Measurements from ENCODE around the gene GULP1.
"Not testable (repeated sequence)": the region's sequence is repeated elsewhere in the genome, so short reads cannot be mapped to it uniquely, and the experiment has no call there.

GULP1 gene

DNA sequence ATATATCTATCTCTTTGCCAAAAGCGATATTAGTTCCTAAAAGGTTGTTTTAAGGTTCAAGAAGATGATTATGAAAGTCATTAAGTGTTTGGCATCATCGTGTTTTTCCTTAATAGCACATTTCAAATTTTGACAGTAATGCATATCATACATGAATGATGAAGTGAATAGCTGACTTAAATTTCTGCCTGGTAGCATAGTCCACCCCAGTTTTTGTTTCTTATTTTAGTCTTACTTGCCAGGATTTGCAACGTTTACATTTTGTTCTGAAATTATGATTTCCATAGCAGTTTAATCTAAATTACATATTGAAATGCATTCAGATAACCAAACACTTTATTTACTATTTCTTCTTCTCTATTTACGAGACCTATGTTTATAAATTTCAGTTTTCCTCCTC is 201.1 kb downstream of the GULP1 start:
- no peak for DNase-seq

GRCh38 chr2:188494906-188495305 is 203.2 kb downstream of the GULP1 start:
- DNase-seq = no peak

GRCh38 chr2:188495969-188496431 is 204.3 kb downstream of the GULP1 start:
- no peak for DNase-seq

GRCh38 chr2:188497726-188498125 is 206.1 kb downstream of the GULP1 start:
- no peak for DNase-seq

GRCh38 chr2:188503975-188504374 is 212.3 kb downstream of the GULP1 start:
- no peak for DNase-seq

DNA sequence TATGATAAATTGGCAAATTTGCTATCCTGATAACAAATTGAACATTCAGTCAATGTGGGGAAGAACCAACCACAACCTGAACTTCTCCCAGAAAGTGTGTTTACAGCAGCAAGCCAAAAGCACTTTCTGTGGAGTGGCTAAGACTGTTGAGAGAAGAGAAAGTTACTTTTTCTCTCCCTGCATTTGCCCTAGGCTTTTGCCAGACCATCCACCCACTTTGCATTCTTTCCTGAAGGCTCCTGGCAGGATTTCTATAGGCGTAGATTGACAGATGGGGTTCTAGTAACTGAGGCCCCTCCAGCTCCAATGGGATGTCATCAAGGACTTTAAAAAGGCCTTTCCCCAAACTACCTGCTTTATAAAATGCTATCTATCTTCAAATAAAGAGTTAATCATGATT is 215.2 kb downstream of the GULP1 start:
- DNase-seq = no peak

GRCh38 chr2:188511346-188511745 is 219.7 kb downstream of the GULP1 start:
- no peak for DNase-seq

GRCh38 chr2:188512456-188512855 is 220.8 kb downstream of the GULP1 start:
- DNase-seq = no peak

DNA sequence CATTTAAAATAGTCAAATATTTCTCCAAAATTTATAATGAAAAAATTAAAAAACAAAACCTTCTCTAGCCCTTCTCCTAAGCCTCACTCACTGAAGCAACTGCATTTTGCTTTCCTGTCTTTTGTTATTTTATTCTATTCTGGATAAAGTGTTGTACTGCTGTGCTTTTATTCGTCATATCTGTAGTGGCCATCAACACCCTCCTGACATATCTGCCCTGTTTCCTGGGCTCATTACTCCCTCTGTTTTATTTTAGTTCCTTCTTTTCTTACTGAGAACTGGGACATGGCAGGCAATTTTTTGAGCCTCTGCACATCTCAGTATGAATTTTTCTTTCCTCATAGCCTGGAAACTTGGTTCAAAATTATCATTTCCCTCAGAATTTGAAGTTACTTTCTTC is 224.2 kb downstream of the GULP1 start:
- no peak for DNase-seq

GRCh38 chr2:188517549-188518215 is 226.0 kb downstream of the GULP1 start:
- DNase-seq = no peak

DNA sequence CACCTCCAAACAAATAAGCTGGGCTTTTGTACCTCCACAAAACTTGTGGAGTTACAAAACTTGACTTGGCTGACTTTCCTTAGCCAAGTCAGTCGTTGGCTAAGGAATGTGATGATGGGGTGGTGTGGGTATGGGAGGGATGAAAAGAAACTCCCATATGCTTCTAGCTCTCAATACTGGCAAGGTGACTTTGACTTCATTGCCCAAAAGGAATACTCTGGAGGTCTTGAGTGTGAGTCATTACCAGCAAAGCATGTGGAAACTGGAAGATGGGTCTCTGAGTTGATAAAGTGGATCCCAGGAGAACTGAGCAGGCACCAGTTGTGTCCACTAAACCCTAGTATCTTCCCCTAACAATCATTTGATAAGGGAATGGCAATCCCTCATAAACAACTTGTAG is 226.7 kb downstream of the GULP1 start:
- no peak for DNase-seq

DNA sequence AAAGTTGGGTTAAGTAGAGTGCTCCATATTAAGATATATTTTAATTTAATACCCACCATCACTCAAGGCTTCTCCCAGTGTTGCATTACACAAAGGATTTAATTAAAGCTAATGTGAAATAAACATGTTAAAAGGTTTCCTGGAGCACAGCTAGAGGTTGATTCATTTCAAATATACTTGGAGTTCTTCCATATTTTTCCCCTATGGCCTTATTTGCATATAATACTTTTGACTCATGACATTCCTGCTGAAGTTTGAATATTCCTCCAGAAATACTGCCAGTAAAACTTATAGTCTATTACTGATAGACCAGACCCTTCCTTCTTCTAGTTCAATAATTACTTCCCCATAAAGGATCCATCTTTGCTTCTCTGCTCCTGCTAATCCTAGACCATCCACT is 227.5 kb downstream of the GULP1 start:
- no peak for DNase-seq

DNA sequence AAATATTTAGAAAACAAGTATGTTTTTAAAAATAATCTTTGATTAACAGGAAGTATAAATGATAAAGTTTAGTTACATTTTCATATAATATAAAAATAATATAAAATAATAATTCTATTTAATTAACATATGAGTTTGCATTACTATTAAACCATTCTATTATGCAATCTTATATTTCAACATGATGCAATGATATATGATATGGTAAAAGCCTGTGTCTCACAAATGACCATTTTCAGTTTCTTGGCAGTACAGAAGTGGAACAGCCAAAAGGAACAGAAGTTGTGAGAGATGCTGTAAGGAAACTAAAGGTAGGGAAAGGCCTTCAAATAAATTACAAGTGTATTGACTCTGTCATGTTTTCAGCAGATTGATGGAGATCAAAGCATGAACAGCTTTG is 230.8 kb downstream of the GULP1 start:
- no peak for DNase-seq

DNA sequence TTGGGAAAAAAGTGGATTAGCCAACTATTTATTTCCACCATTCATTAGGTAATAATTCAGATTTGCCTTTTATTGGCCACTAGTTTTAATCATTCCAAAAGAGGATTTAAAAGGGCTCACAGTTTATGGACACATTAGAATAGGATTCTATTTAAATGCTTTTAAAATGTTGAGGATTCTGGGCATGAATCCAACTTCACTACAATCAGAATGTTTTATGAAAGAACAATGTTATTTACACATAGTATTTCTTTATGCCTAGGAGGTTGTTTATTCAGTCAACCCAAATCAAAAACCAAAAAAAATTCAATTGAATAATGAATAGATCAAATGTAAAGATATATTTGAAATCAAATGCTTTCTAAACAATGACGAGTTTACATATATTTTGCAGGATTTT is 232.2 kb downstream of the GULP1 start:
- no peak for DNase-seq

- no peak for DNase-seq
These were observed 232.9 kb downstream of the GULP1 start for GRCh38 chr2:188524519-188525113.

GRCh38 chr2:188526701-188527100 is 235.0 kb downstream of the GULP1 start:
- DNase-seq = no peak

GRCh38 chr2:188527141-188527540 is 235.5 kb downstream of the GULP1 start:
- no peak for DNase-seq

- DNase-seq = no peak
These were observed 235.9 kb downstream of the GULP1 start for GRCh38 chr2:188527581-188527993.

GRCh38 chr2:188529710-188530109 is 238.0 kb downstream of the GULP1 start:
- DNase-seq = no peak

DNA sequence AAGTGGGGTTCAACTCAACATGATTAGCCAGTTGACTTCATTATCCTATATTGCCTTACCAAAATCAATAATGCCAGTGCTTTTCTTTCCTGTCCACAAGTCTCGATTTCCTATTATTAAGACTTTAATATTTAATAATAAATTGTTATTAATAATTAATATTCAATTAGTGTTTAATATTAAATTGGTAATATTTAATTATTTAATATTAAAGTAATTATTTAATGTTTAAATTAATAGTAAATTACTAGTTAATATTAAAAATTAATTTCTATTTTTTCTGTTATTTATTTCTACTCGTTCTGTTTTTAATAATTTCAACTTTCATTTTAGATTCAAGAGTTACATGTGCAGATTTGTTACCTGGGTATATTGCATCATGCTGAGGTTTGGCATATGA is 243.2 kb downstream of the GULP1 start:
- no peak for DNase-seq

- no peak for DNase-seq
These were observed 260.0 kb downstream of the GULP1 start for GRCh38 chr2:188551671-188552070.

DNA sequence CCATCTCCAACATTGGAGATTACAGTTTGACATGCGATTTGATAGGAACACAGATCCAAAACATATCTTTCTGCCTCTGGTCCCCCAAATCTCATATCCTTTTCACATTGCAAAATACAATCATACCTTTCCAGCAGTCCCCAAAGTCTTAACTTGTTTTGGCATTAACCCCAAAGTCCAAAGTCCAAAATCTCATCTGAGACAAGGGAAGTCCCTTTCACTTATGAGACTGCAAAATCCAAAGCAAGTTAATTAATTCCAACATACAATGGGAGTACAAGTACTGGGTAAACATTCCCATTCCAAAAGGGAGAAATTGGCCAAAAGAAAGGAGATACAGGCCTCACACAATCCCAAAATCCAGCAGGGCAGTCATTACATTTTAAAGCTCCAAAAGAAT is 265.4 kb downstream of the GULP1 start:
- no peak for DNase-seq

DNA sequence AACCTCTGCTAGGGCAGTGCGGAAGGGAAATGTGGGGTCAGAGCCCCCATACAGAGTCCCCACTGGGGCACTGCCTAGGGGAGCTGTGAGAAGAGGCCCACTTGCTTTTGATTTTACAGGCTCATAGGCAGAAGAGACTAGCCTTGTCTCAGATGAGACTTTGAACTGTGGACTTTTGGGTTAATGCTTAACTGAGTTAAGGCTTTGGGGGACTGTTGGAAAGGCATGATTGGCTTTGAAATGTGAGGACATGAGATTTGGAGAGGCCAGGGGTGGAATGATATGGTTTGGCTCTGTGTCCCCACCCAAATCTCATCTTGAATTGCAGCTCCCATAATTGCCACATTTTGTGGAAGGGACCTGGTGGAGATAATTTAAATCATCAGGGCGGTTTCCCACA is 267.8 kb downstream of the GULP1 start:
- DNase-seq = not testable (repeated sequence)

DNA sequence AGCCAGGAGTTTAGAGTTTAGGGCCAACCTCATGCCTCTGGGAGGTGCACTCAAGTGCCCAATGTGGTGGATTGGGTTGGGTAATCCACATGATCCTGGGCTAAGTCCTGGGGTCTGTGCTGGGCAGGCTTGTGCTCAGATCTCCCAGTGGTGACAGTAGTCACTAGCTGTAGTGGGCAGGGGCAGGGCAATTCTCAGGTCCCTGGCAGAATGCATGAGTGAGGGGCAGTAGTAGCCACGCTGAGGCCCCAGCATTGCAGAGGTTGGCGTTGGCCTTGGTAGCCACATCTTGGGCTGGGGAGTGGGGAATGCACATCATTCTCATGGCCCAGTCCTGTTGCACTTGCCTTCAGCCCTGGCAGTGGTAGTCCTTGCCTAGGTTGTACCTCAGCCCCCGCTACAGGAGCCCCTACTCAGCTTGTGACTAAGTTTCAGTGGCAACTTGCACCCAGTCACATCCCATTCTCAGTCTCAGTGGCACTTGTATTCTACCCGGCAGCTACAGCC is 269.9 kb downstream of the GULP1 start:
- no peak for DNase-seq
